GM19239 (cell line): ENCODE data around the gene HHIPL1.
"Not testable (repeated sequence)": the region's sequence is repeated elsewhere in the genome, so short reads cannot be mapped to it uniquely, and the experiment has no call there.

Experiments used
- DNase-seq: peaks from one replicate; pipeline ENCODE4 v3.0.0; 2011; ENCODE audit warnings: low spot score; ENCODE audit not compliant: insufficient read length
- FAIRE-seq: peaks from 2 replicates; lab custom pipeline; 2011; peaks lifted over from hg19 to GRCh38; lab: Jason Lieb, UNC

The HHIPL1 gene

DNA sequence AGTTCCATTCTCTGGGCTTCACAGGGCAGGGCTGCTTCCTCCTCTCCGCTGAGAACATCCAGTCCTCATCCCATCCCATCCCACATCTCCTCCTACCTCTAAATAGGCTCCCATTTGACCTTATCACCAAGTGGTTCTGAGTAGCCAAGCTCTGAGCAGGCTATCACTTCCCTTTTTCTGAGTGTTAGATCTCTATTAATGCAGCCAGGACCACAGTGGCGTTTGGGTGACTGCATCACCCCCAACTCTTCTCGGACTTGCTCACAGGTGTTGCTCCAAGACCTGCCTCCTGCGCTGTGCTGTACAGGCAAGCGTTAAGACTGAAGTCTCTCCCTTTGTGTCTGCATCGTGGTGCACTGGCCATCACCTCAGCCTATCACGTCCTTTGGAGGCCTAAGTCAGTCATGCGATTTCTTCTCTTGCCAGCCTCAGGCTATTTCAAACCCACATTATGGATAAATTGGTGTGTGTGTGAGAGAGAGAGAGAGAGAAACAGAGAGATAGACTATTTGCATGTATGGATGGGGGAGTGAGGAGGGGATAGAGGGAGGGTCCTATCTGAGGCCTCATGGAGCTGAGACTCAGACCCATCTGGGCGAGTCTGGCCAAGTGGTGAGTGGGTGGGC, 12.4 kb upstream of the HHIPL1 start:
- DNase-seq = no peak

GRCh38 chr14:99633141-99633540, 11.8 kb upstream of the HHIPL1 start:
- FAIRE-seq = no peak
- DNase-seq = no peak

More for the DNA sequence above, 12.4 kb upstream of the HHIPL1 start:
- FAIRE-seq = no peak

GRCh38 chr14:99633918-99634317, 11.0 kb upstream of the HHIPL1 start:
- DNase-seq = no peak
- FAIRE-seq = no peak

GRCh38 chr14:99634443-99634842, 10.5 kb upstream of the HHIPL1 start:
- DNase-seq = no peak
- FAIRE-seq = no peak

- FAIRE-seq (no peak), DNase-seq (no peak)
These were observed 9.8 kb upstream of the HHIPL1 start for GRCh38 chr14:99635116-99635515.

- DNase-seq (no peak), FAIRE-seq (no peak)
These were observed 8.4 kb upstream of the HHIPL1 start for GRCh38 chr14:99636487-99636886.

- no peak for DNase-seq
These were observed 7.3 kb upstream of the HHIPL1 start for GRCh38 chr14:99637624-99638023.

GRCh38 chr14:99642771-99643170, 2.2 kb upstream of the HHIPL1 start:
- FAIRE-seq, DNase-seq: not testable (repeated sequence)

More at GRCh38 chr14:99637624-99638023, 7.3 kb upstream of the HHIPL1 start:
- FAIRE-seq = no peak

DNA sequence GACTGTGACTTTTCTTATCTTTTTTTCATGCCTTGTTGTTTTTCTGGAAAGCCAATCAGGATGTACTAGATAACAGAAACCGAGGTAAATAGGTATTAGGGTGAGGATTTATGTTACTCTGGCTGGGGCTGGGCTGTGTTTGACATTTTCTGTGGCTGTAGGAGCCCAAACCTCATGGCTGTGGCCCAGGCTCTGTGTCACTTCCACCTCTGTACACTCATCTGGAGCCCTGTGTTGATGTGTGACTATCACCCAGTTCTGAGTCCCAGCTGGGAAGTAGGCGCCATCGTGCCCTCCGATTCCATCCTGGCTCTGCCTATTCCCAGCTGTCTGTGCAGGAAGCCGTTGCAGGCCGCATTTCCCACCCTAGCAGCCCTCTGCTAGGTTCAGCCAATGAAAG, 1.6 kb upstream of the HHIPL1 start:
- no peak for FAIRE-seq
- no peak for DNase-seq

GRCh38 chr14:99644035-99644587, 818 bp upstream of the HHIPL1 start:
- FAIRE-seq (no peak), DNase-seq (no peak)

- DNase-seq (no peak), FAIRE-seq (no peak)
These were observed 896 bp downstream of the HHIPL1 start for GRCh38 chr14:99645545-99646505.

DNA sequence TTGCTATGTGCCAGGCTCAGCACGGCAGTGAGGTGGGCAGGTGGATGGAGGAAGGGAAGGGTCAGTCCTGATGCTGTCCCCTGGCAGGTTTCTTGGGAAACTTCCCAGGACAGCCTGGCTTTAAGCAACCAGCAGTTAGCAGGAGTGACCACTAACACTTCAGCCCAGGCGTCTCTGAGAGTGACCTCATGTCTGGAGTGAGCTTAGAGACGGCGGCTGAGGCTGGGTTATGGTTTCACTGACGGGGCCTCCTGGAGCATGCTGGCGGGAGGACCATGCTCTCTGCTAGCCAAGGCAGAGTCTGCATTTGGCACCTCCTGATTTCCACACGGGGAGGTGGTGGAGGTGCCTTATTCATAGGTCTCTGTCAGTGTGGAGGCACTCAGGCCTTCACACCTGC, 2.5 kb downstream of the HHIPL1 start:
- FAIRE-seq (no peak), DNase-seq (no peak)

GRCh38 chr14:99648027-99648784, 3.3 kb downstream of the HHIPL1 start:
- DNase-seq = no peak
- FAIRE-seq = no peak

GRCh38 chr14:99649219-99649618, 4.3 kb downstream of the HHIPL1 start:
- FAIRE-seq = no peak
- DNase-seq = no peak

- DNase-seq (no peak), FAIRE-seq (no peak)
These were observed 4.7 kb downstream of the HHIPL1 start for GRCh38 chr14:99649643-99650042.

GRCh38 chr14:99650189-99650588, 5.3 kb downstream of the HHIPL1 start:
- no peak for DNase-seq
- no peak for FAIRE-seq

DNA sequence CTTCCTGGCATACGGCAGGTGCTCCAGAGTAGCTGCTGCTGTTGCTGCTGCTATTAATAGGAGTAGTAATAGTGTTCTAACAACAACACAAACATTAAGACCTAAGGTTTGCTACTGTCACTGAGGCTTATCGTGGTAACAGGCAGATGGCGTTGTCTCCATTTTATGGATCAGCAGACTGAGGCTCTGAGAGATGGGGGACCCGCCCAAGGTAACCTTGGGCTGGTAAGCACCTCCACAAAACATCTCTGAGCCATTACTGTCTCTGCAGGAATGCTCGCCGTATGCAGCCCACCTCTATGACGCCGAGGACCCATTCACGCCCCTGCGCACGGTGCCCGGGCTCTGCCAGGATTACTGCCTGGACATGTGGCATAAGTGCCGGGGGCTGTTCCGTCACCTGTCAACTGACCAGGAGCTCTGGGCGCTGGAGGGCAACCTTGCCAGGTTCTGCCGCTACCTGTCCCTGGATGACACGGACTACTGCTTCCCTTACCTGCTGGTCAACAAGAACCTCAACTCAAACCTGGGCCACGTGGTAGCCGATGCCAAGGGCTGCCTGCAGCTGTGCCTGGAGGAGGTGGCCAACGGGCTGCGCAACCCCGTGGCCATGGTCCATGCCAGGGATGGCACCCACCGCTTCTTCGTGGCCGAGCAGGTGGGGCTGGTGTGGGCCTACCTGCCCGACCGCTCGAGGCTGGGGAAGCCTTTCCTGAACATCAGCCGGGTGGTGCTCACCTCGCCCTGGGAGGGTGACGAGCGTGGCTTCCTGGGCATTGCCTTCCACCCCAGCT, 7.2 kb downstream of the HHIPL1 start:
- DNase-seq (no peak), FAIRE-seq (no peak)

DNA sequence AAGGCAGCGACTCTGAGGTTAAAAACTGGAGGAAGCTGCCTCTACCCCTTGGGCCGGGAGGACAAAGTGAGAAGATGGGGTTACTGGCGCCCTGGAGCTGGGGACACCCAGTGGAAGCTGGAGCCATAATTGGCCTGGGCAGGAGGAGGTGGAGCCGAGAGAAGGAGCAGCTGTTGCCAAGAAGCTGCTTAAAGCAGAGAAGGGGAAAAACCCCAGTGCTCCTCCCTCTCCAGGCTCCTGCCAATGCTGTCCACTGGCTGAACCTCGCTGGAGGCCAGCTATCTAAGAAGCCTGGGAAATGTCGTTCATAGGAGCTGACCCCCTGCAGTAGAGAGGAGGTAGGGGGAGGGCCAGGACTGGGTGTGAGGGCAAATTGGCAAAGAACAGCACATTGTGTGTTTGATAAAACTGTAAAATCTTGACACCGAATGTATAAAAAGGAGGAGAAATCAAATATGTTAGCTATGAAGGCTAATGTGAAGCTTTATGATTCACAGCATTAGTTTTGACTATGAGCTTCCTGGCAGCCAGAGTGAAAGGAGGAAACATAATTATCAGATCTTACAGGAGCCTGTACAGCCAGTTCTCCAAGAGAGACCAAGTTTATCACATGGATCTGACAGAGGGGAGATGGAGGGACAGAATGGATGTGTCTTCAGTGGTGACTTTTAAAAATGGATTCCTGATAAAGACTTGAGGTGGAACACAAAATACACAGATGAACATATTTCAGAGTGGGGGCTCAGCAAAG, 9.5 kb downstream of the HHIPL1 start:
- FAIRE-seq (no peak), DNase-seq (no peak)

DNA sequence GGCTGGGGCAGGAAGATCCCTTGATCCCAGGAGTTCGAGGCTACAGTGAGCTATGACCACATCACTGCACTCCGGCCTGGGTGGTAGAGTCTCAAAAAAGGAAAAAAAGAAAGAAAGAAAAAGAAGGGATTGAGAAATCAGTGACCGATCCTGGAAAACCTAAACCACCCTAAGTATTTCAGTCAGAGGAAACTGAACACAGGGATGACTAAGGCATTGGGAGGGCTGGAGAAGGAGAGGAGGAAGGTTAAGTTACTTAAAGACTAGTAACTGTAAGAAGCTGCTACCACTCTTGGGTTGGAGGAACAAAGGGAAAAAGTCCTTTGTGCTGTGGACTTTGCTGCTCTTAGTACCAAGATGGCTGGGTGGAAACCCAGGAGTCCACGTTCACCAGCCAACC, 10.6 kb downstream of the HHIPL1 start:
- DNase-seq = no peak
- FAIRE-seq = no peak
